ENCODE results near the gene GALNT10.
"Not testable (repeated sequence)": the region's sequence is repeated elsewhere in the genome, so short reads cannot be mapped to it uniquely, and the experiment has no call there.

GALNT10 gene

DNA sequence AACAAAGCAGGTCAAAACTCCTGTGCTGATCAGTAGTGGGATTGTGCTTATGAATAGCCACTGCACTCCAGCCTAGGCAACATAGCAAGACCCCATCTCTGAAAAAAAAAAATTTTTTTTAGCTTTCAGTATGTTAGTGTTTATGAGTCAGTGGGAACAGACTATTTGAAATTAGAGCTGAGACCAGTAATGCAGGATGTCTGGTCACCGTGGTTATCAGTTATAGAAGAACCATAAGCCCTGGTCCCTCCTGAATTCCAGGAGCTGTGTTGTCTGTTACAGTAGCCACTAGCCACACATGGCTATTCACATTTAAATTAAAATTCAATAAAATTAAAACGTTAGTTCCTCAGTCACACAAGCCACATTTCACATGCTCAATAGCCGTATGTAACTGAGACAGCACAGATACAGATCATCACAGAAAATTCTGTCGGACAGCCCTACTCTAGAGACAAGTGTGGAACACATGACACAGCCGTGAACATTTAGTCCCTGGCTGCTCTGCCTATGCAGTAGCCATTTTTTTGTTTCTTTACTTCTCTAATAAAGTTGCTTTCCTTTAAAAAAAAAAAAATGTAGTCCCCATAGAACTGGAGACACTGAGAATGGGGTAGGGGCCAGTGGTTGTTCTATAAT lies 159.2 kb downstream of the GALNT10 start:
- DNase-seq (ENCODE audit: low read depth in 3 of 3, low spot score in 1 of 3): no peak

- DNase-seq (ENCODE audit: low read depth in 3 of 3, low spot score in 1 of 3): no peak
These were observed 160.6 kb downstream of the GALNT10 start for GRCh38 chr5:154351141-154351540.

DNA sequence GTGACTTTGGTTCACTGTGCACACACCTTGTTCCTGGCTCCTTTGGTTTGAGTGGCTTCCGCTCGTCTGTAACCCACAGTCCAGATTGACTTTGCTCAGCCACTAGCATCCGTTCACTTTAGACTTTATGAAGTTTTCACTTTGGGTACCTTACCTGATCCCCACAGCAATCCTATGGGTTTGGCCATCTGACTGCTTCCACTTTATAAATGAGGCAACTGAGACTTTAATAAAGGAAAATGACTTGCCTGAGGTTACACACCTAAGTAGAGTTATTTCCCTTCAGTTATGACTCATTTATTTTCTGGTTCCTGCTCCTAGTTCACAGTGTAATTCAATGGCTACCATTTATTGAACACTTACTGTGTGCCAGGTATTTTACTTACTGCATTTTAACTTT lies 161.0 kb downstream of the GALNT10 start:
- no peak for DNase-seq (ENCODE audit: low read depth in 3 of 3, low spot score in 1 of 3)

DNA sequence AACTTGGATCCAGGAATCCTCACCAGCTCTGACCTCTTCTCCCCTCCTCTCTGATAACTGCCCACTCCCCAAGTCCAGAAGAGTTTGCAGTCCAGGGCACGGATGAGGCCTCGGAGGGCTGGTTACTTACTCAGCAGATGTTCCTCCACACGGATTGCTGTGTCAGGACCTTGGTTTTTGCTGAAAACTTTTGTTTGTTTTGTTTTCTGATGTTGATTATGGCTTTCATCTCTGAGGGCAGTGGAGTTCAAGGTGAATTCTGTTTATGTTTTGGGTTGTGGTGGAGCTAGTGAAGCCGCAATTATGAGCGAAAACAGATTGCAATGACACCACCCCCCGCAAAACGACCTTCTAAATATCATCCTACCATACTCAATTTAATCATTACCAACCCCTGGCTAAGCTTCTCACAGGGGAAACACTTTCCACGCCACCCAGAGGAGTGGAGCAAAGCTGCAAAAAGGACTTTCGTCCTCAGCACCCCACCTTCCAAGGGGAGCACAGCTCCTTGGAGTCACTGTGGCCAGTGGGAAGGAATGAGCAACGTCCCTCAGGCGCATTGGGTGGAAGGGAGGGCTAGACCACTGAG lies 162.5 kb downstream of the GALNT10 start:
- no peak for DNase-seq (ENCODE audit: low read depth in 3 of 3, low spot score in 1 of 3)

GRCh38 chr5:154355129-154355611 lies 164.6 kb downstream of the GALNT10 start:
- no peak for DNase-seq (ENCODE audit: low read depth in 3 of 3, low spot score in 1 of 3)

GRCh38 chr5:154356020-154356655 lies 165.6 kb downstream of the GALNT10 start:
- no peak for DNase-seq (ENCODE audit: low read depth in 3 of 3, low spot score in 1 of 3)

- no peak for DNase-seq (ENCODE audit: low read depth in 3 of 3, low spot score in 1 of 3)
These were observed 166.4 kb downstream of the GALNT10 start for GRCh38 chr5:154356958-154357357.

- DNase-seq (ENCODE audit: low read depth in 3 of 3, low spot score in 1 of 3): no peak
These were observed 168.1 kb downstream of the GALNT10 start for GRCh38 chr5:154358516-154359220.

GRCh38 chr5:154359221-154359573 lies 168.7 kb downstream of the GALNT10 start:
- no peak for DNase-seq (ENCODE audit: low read depth in 3 of 3, low spot score in 1 of 3)

- not testable (repeated sequence) for DNase-seq (ENCODE audit: low read depth in 3 of 3, low spot score in 1 of 3)
These were observed 169.7 kb downstream of the GALNT10 start for GRCh38 chr5:154360241-154360640.

DNA sequence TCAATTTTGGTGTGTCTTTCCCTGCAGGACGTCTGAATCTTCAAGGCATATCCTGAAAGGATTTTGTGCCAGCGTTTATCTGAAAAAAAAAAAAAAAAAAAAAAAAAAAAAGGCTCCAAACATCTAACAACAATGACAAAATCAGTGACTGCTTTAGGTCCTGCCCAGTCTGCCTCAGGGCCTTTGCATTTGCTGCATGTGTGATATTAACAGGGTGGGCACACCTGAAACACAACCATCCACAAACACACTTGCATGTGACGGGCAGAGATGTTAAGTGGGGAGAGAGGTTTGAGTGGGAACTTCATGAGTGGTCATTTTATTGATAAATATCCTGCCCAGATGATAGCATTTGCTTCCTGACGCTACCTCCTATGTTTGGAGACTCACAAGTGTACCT lies 172.9 kb downstream of the GALNT10 start:
- no peak for DNase-seq (ENCODE audit: low read depth in 3 of 3, low spot score in 1 of 3)

- no peak for DNase-seq (ENCODE audit: low read depth in 3 of 3, low spot score in 1 of 3)
These were observed 174.2 kb downstream of the GALNT10 start for GRCh38 chr5:154364771-154365170.

DNA sequence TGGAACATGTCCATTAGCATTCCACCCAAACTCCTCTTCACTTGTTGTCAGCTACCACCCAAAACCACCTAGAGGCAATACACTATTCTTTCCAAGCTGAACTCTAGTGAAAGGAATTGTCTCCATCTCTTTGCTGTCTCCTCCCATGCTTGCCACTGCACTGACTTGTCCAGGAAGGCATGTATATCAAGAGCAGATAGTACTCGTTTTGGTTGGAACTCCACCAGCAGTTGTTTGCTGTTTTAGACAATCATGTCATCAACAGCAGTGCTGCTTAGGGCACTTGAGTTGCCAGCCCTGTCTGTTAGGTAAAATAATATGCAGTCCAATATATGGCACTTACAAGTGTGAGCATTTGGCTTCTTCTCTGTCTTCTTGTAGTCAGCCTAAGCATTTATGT lies 175.3 kb downstream of the GALNT10 start:
- no peak for DNase-seq (ENCODE audit: low read depth in 3 of 3, low spot score in 1 of 3)

GRCh38 chr5:154366353-154366752 lies 175.8 kb downstream of the GALNT10 start:
- no peak for DNase-seq (ENCODE audit: low read depth in 3 of 3, low spot score in 1 of 3)

GRCh38 chr5:154367101-154367500 lies 176.6 kb downstream of the GALNT10 start:
- DNase-seq (ENCODE audit: low read depth in 3 of 3, low spot score in 1 of 3): no peak

DNA sequence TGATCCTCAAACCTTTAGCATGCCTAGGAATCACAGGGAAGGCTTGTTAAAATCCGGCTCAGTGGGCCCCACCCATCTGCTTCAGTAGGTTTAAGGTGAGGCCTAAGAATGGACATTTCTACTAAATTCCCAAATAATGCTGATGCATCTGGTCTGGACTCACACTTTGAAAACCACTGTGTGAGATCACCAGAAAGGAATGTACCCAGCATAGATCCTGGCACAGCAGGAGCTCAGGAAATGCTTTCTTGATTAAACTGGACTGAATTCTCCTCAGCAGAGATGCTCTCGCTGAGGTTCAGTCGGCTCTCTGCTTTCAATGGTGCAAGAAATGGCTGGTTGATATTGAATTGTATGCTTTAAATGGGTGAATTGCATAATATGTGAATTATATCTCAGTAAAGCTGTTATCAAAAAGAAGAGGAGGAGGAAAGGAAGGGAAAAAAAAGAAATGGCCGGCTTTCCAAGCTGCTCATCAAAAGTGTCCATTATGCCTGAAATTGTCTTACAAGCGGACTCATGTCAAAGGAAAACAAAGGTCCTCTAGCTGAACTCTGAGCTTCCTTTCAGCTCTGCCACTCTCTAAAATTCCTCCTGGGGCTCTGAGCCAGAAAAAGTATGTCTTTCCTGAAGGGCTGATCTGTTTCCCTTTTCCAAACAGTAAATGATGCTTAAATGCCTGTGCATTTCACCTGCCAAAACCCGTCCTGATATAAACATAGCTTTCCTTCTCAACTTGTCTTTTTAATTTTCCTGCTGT lies 177.7 kb downstream of the GALNT10 start:
- no peak for DNase-seq (ENCODE audit: low read depth in 3 of 3, low spot score in 1 of 3)

DNA sequence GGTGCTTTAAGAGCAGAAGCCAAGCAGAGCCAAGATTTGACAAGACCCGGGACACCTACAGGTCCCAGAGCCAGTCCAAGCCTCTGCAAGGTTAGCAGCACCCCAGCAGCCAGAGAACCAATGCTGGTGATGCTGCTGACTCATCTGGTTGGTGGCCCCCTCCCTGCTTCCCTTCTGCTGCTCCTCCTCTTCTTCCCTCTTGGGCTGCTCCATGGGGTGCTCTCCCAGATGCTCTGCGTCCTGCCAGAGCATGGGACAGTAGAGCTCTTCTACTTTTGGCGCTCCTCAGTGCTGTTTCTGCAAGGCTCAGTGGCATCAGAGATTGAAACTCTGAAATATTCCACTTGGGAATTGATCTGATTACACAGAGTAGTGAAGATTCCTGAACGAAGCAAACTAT lies 179.1 kb downstream of the GALNT10 start:
- no peak for DNase-seq (ENCODE audit: low read depth in 3 of 3, low spot score in 1 of 3)

DNA sequence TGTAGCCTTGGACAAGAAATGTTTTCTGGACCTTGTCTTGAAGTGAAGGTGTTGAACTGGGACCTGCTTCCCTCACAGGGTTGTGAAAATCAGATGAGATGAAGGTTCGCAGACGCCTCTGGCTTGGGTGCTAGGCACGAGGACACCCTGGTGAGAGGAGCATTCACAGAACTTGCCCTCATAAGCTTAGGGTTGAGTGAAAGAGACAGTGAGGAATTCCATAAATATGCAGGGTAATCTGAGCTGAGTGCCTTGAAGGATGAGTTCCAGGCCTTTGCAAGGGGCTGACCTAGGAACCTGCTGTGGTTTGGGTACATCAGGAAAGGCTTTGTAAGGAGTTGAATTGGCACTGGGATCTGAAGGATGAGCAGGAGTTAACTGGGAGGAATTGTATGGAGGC lies 179.6 kb downstream of the GALNT10 start:
- DNase-seq (ENCODE audit: low read depth in 3 of 3, low spot score in 1 of 3): no peak

DNA sequence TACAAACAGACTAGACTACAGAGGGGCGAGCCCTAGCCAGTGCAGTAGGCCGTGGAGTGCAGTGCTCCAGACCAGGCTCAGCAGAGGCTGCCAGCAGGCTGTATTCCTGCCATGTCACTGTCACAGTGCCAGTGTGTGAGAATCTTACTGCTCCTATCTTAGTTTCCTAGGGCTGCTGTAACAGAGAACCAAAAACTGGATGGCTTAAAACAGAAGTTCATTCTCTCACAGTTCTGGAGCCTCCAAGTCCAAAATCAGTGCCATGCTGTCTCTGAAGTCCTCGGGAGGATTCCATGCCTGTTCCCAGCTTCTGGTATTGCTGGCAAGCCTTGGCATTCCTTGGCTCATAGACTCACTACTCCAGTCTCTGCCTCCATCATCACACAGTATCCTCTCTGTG lies 180.3 kb downstream of the GALNT10 start:
- DNase-seq (ENCODE audit: low read depth in 3 of 3, low spot score in 1 of 3): no peak

DNA sequence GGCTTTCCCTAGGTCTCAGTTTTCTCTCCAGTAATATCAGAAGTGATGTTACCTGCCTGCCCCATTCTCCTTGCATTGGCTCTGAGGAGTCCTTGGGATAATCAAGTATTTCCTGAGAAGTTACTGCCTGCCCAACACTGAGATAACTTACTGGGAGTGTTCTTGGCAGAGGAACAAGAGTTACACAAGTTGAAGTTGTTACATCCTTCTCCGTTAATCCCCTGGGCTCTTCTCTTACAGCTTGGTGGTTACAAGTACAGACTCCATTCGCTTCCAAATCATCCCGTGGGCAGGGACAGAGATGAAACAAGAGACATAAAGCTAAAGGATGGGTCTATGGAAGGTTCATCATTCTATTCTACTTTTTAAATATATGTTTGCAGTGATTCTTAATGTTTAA lies 181.2 kb downstream of the GALNT10 start:
- no peak for DNase-seq (ENCODE audit: low read depth in 3 of 3, low spot score in 1 of 3)

GRCh38 chr5:154372661-154373060 lies 182.1 kb downstream of the GALNT10 start:
- DNase-seq (ENCODE audit: low read depth in 3 of 3, low spot score in 1 of 3): no peak

All from stimulated activated CD4-positive, alpha-beta T cell treated with anti-CD3 and anti-CD28 coated beads, TNF-alpha, amount 100 ng/mL, for 1 hour (primary cell).